Measurements from ENCODE around the gene TAS2R20.

GRCh38 chr12:10959804-10960203 is 38.3 kb downstream of the TAS2R20 start:
- TF ChIP-seq CTCF (IDR thresholded peaks at IDR 0.05) (no peak), FOXK1 (CRISPR knock-in tag; IDR thresholded peaks at IDR 0.05) (no peak), ZBTB21 (CRISPR knock-in tag; IDR thresholded peaks at IDR 0.05; ENCODE audit: borderline replicate concordance) (no peak), NR2C2 (CRISPR knock-in tag; IDR thresholded peaks at IDR 0.05) (no peak), ETV6 (CRISPR knock-in tag; IDR thresholded peaks at IDR 0.05) (no peak), USF2 (CRISPR knock-in tag; IDR thresholded peaks at IDR 0.05) (no peak), CREB1 (CRISPR knock-in tag; IDR thresholded peaks at IDR 0.05) (no peak), ERG (CRISPR knock-in tag; IDR thresholded peaks at IDR 0.05) (no peak)
